Activated naive CD4-positive, alpha-beta T cell treated with anti-CD3 and anti-CD28 coated beads for 36 hours (primary cell): ENCODE data around the gene FSD1. TPM values are rescaled to one million over a fixed set of nuclear protein-coding genes. Genes with fewer than 3 reads are reported as not detected.
A peak's percentile ranks its signal among the peaks of the same experiment; 100 is the strongest.

Experiments used
- CTCF ChIA-PET: fragments of 350-600 bp; sonication (Branson Sonifier 250); formaldehyde crosslinking; loops from one replicate; lab custom pipeline; 2021; ENCODE audit warnings: antibody characterized with exemption; lab: Charles Lee
- DNase-seq: peaks from one replicate; pipeline ENCODE4 v3.0.0-alpha.2; 2020
- H3K27ac Mint-ChIP-seq: one replicate; pipeline ENCODE4 v1.8.0; 2021; ENCODE audit warnings: mild to moderate bottlenecking, mixed read lengths
- H3K27me3 Mint-ChIP-seq: one replicate; pipeline ENCODE4 v1.8.0; 2021; ENCODE audit warnings: low read depth, mixed read lengths
- H3K36me3 Mint-ChIP-seq: one replicate; pipeline ENCODE4 v1.8.0; 2021; ENCODE audit warnings: low read depth, mixed read lengths
- H3K4me1 Mint-ChIP-seq: one replicate; pipeline ENCODE4 v1.8.0; 2021; ENCODE audit warnings: low read depth, mixed read lengths
- H3K4me3 Mint-ChIP-seq: one replicate; pipeline ENCODE4 v1.8.0; 2021; ENCODE audit warnings: mild to moderate bottlenecking, moderate library complexity, mixed read lengths
- H3K9me3 Mint-ChIP-seq: one replicate; pipeline ENCODE4 v1.8.0; 2021; ENCODE audit warnings: mixed read lengths
- intact Hi-C: fragments of 100-400 bp; cut with micrococcal nuclease; formaldehyde crosslinking; loops from one replicate; pipeline ENCODE4 v1.15.1; 2023
- total RNA-seq, 2 experiments: library from RNA; stranded (reverse); gene quantifications; one replicate each; pipeline ENCODE4 v1.2.3, GENCODE V29; 2021

The FSD1 gene
- total RNA-seq: 10 to 100 TPM; 12.3 to 17.5 TPM

DNA sequence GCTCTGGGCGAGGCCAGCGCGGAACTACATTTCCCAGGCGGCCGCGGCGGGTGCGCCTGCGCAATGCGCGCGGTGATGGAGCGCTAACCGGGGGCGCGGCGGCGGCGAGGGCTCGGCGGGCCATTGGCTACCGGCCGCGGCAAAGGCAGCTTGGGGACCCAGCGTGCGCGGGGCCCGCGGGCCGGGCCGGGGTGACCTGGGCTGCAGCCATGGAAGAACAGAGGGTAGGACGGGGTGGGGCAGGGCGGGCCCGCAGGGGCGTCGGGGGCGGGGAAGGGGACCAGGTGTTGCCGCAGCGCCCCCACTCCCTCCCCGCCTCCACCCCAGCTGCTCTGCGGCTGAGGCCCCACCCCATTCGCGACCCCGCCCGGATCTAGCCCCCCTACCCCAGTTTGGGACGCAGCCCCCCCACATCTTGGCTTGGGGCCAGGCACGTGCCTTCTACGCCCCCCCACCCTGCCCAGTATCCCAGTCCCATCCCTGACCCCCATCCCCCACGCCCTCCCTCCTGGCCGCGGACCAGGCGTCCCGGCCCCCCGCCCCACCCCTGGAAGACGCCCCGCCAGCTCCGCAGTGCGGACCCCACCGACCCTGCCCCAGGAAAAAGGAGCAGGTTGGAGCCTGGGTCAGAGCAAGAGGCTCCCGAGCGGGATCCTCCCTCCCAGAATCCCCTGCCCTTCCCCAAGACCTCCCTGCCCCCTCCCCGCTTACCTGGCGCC lies at the start of gene FSD1:
Gene FSD1, plus strand, starts transcription at position 61 of the 719 bp plus-strand sequence. Its CDS starts 149 bp downstream, at position 210.
- peaks cover 34% of the 10 kb centered on the region for H3K4me1 Mint-ChIP-seq
- CTCF ChIA-PET: interaction anchor here (1.1 kb wide), 1 partner anchor 39 kb away, joined by 3 read pairs; the partner anchor contains the start of gene MPND
- H3K36me3 Mint-ChIP-seq: peaks cover 1% of the 10 kb centered on the region
- peak within 1 kb of the TSS; percentile 71 for H3K4me3 Mint-ChIP-seq
- no peaks in the 10 kb centered on the region for H3K27me3 Mint-ChIP-seq
- no peaks in the 10 kb centered on the region for H3K9me3 Mint-ChIP-seq
- H3K27ac Mint-ChIP-seq: peak within 1 kb of the TSS; percentile 84
- intact Hi-C loops: loop anchor here (5.0 kb wide), 2 partner anchors 37 to 418 kb away; partner anchors contain the start of gene DPP9
- DNase-seq: peak; percentile 79

GRCh38 chr19:4256563-4256962 lies 47.8 kb upstream of the FSD1 start:
- Mint-ChIP-seq H3K27me3 (no peaks in the 10 kb centered on the region), H3K4me3 (no peak overlapping the region), H3K9me3 (peaks cover 1% of the 10 kb centered on the region), H3K27ac (no peak overlapping the region), H3K36me3 (peaks cover 46% of the 10 kb centered on the region), H3K4me1 (no peaks in the 10 kb centered on the region)
- DNase-seq: no peak
- intact Hi-C loops: no loop called here
- CTCF ChIA-PET: interaction anchor here (1.3 to 2.2 kb wide), 4 partner anchors 8 to 15 kb away, joined by 4 to 7 read pairs (median 5); partner anchors contain the start of gene YJU2

DNA sequence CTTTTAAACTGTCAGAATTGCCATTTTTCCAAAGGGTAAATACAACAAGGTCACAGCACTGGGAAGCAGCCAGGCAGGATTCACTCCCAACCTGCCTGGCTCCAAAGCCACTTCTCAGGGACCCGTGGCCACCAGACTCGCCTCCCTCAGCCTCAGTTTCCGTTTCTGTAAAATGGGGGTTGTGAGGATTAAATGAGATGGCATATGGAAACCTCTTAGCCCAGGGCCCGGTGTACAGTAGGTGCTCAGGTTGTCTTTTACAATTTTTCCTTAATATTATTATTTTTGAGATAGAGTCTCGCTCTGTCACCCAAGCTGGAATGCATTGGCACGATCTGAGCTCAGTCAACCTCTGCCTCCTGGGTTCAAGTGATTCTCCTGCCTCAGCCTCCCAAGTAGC lies 47.4 kb upstream of the FSD1 start:
- H3K27ac Mint-ChIP-seq: no peak overlapping the region
- H3K27me3 Mint-ChIP-seq: no peaks in the 10 kb centered on the region
- DNase-seq: no peak
- intact Hi-C loops: no loop called here
- peaks cover 1% of the 10 kb centered on the region for H3K9me3 Mint-ChIP-seq
- H3K36me3 Mint-ChIP-seq: peaks cover 48% of the 10 kb centered on the region
- CTCF ChIA-PET: interaction anchor here (1.3 to 2.2 kb wide), 4 partner anchors 9 to 15 kb away, joined by 4 to 7 read pairs (median 5); partner anchors contain the start of gene YJU2
- H3K4me3 Mint-ChIP-seq: no peak overlapping the region
- no peaks in the 10 kb centered on the region for H3K4me1 Mint-ChIP-seq

- H3K27ac Mint-ChIP-seq: no peak overlapping the region
Observed at GRCh38 chr19:4258181-4258580, 46.2 kb upstream of the FSD1 start.

DNA sequence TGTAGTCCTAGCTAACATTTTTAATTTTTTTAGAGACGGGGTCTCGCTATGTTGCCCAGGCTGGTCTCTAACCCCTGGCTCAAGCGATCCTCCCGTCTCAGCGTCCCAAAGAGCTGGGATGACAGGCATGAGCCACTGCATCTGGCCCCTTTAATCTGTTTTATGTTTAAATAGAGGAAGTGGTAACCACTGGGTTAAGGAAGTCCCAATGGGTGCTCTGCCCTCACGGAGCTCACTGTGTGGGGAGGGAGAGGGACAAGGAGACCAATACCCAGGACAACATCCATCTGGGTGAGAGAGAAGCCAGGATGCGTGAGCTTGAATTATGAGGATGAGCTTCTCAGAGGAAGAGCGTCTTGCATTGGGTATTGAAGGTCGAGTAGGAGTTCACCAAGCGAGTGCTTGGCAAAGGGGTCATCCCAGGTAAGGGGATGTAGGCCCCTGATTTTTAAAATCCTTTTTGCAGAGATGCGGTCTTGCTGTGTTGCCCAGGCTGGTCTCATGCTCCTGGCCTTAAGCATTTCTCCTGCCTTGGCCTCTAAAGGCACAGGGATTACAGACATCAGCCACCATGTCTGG lies 43.7 kb upstream of the FSD1 start:
- DNase-seq: no peak
- CTCF ChIA-PET: interaction anchor here (0.7 to 0.9 kb wide), 3 partner anchors 28 to 264 kb away, joined by 3 read pairs; no protein-coding TSS in a partner anchor
- Mint-ChIP-seq H3K27me3 (no peaks in the 10 kb centered on the region), H3K9me3 (peaks cover 1% of the 10 kb centered on the region), H3K4me1 (peaks cover 16% of the 10 kb centered on the region), H3K27ac (no peak overlapping the region), H3K4me3 (no peak overlapping the region), H3K36me3 (peaks cover 34% of the 10 kb centered on the region)
- intact Hi-C loops: no loop called here

More at GRCh38 chr19:4258181-4258580, 46.2 kb upstream of the FSD1 start:
- Mint-ChIP-seq H3K27me3 (no peaks in the 10 kb centered on the region), H3K4me3 (no peak overlapping the region), H3K9me3 (peaks cover 1% of the 10 kb centered on the region), H3K4me1 (peaks cover 1% of the 10 kb centered on the region), H3K36me3 (peaks cover 40% of the 10 kb centered on the region)
- intact Hi-C loops: no loop called here
- CTCF ChIA-PET: interaction anchor here (2.2 kb wide), 1 partner anchor 9 kb away, joined by 6 read pairs; no protein-coding TSS in a partner anchor
- DNase-seq: no peak

DNA sequence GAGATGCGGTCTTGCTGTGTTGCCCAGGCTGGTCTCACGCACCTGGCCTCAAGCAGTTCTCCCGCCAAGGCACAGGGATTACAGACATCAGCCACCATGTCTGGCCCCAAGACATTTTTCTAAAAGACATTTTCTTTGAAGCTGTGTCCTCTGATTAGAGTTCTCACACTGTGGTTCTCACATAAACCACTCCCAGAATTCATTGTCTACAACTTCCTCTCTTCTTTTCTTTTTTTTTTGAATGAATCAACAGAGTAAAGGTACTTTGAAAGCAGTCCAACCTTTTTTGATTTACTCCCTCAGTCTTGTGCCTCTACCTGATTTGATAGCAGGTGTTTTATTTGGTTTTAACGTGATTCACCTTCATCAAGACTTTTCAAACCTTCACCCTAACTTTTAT lies 39.6 kb upstream of the FSD1 start:
- Mint-ChIP-seq H3K27ac (peak overlapping the region; percentile 78), H3K36me3 (peaks cover 35% of the 10 kb centered on the region), H3K4me1 (peaks cover 20% of the 10 kb centered on the region), H3K4me3 (no peak overlapping the region), H3K9me3 (no peaks in the 10 kb centered on the region), H3K27me3 (no peaks in the 10 kb centered on the region)
- CTCF ChIA-PET: interaction anchor here (0.7 to 1.2 kb wide), 3 partner anchors 88 to 203 kb away, joined by 5 to 8 read pairs (median 5); no protein-coding TSS in a partner anchor
- intact Hi-C loops: loop anchor here (5.0 kb wide), 1 partner anchor 37 kb away; the partner anchor contains the start of genes FSD1 and TMIGD2
- DNase-seq: no peak

GRCh38 chr19:4266253-4267000 lies 38.0 kb upstream of the FSD1 start:
- no peak overlapping the region for H3K27ac Mint-ChIP-seq

GRCh38 chr19:4267101-4267900 lies 37.1 kb upstream of the FSD1 start:
- H3K27me3 Mint-ChIP-seq: no peaks in the 10 kb centered on the region
- intact Hi-C loops: loop anchor here (1.0 to 5.0 kb wide), 6 partner anchors 35 to 258 kb away; partner anchors contain the start of genes FSD1, MPND, SH3GL1 and STAP2
- CTCF ChIA-PET: interaction anchor here (0.5 to 3.5 kb wide), 30 partner anchors 8 to 502 kb away, joined by 3 to 53 read pairs (median 4); partner anchors contain the start of genes CHAF1A, SH3GL1, STAP2 and TMIGD2
- peaks cover 20% of the 10 kb centered on the region for H3K4me1 Mint-ChIP-seq
- DNase-seq: peak; percentile 79
- peaks cover 35% of the 10 kb centered on the region for H3K36me3 Mint-ChIP-seq
- no peaks in the 10 kb centered on the region for H3K9me3 Mint-ChIP-seq
- no peak overlapping the region for H3K27ac Mint-ChIP-seq
- H3K4me3 Mint-ChIP-seq: no peak overlapping the region

More at GRCh38 chr19:4266253-4267000, 38.0 kb upstream of the FSD1 start:
- Mint-ChIP-seq H3K9me3 (no peaks in the 10 kb centered on the region), H3K4me3 (no peak overlapping the region), H3K4me1 (peaks cover 20% of the 10 kb centered on the region), H3K36me3 (peaks cover 32% of the 10 kb centered on the region), H3K27me3 (no peaks in the 10 kb centered on the region)
- no peak for DNase-seq
- CTCF ChIA-PET: interaction anchor here (0.5 to 3.5 kb wide), 28 partner anchors 9 to 243 kb away, joined by 3 to 53 read pairs (median 4); partner anchors contain the start of genes CHAF1A, MPND, SH3GL1 and STAP2
- intact Hi-C loops: loop anchor here (2.0 to 5.0 kb wide), 2 partner anchors 36 to 76 kb away; partner anchors contain the start of genes FSD1, MPND and TMIGD2

DNA sequence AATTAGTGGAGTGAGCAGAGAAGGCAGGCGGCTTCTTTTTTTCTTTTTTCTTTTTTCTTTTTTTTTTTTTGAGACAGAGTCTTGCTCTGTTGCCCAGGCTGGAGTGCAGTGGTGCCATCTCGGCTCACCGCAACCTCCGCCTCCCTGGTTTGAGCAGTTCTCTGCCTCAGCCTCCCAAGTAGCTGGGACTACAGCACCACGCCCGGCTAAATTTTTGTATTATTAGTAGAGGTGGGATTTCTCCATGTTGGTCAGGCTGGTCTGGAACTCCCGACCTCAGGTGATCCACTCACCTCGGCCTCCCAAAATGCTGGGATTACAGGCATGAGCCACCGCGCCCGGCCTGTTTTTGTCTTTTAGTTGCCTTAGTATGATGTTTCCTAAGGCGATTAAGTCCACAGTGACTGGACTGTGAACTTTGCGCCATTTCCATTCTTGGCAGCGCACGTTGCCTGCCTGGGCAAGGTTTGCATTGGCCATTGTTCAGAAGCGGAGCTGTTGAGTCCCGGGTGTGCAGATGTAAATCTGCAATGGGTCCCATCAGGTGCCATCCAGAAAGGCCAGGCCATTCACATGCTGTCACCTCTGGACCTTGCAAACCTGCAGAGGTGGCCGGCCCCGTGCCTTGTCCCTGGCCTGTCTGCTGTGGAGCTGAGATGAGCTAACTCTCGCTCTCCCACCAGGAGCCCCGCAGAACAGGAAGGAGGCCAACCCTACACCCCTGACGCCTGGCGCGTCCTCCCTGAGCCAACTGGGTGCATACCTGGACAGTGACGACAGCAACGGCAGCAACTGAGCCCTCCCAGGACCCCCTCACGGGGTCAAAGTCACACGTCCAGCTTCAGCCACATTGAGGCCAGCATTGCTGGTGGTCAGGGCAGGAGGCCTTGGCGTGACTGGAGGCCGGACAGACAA lies 36.2 kb upstream of the FSD1 start:
- no peaks in the 10 kb centered on the region for H3K27me3 Mint-ChIP-seq
- CTCF ChIA-PET: interaction anchor here (0.7 to 3.5 kb wide), 10 partner anchors 9 to 501 kb away, joined by 3 to 53 read pairs (median 5); no protein-coding TSS in a partner anchor

DNA sequence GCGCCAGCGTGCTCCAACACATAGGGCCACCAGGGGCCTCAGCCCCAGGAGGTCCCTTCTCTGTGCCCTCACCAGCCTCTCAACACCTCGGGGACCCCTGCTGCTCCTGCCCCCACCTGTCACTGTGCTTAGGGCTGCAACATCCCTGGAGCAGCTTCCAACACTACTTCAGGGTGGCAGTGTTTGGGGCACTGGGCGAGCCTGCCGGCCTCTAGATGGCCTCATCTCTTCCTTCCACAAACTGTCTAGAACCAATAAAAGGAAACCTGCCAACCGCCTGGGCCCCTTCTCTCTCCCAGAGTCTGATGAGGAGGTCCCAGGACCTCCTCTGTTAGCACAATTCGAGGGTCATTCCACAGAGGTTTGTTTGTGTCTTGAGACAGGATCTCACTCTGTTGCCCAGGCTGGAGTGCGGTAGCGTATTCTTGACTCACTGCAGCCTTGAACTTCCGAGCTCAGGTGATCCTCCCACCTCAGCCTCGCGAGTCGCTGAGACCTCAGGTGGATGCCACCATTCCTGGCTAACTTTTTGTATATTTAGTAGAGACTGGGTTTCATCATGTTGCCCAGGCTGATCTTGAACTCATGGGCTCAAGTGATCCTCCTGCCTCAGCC lies 35.5 kb upstream of the FSD1 start:
- intact Hi-C loops: loop anchor here (5.0 kb wide), 1 partner anchor 33 kb away; the partner anchor contains the start of genes FSD1 and TMIGD2
- Mint-ChIP-seq H3K27ac (no peak overlapping the region), H3K36me3 (peaks cover 32% of the 10 kb centered on the region), H3K27me3 (no peaks in the 10 kb centered on the region), H3K9me3 (no peaks in the 10 kb centered on the region), H3K4me1 (peaks cover 11% of the 10 kb centered on the region), H3K4me3 (no peak overlapping the region)
- no peak for DNase-seq
- CTCF ChIA-PET: interaction anchor here (1.1 to 3.5 kb wide), 3 partner anchors 9 to 84 kb away, joined by 4 to 53 read pairs (median 29); no protein-coding TSS in a partner anchor

More for the DNA sequence above, 36.2 kb upstream of the FSD1 start:
- peaks cover 18% of the 10 kb centered on the region for H3K4me1 Mint-ChIP-seq
- H3K27ac Mint-ChIP-seq: no peak overlapping the region
- peaks cover 35% of the 10 kb centered on the region for H3K36me3 Mint-ChIP-seq
- no peak overlapping the region for H3K4me3 Mint-ChIP-seq
- DNase-seq: no peak
- no peaks in the 10 kb centered on the region for H3K9me3 Mint-ChIP-seq
- intact Hi-C loops: loop anchor here (1.0 to 5.0 kb wide), 6 partner anchors 34 to 257 kb away; partner anchors contain the start of genes FSD1, MPND, SH3GL1 and STAP2
